Uterus (tissue), 4 donors: ENCODE results near the gene SPTLC3. TPM values are rescaled to one million over a fixed set of nuclear protein-coding genes. Genes with fewer than 3 reads are reported as not detected.

Experiments
- DNase-seq, 2 donors: peaks; one replicate each; pipeline ENCODE4 v3.0.0-alpha.2; 2019 to 2020
- H3K27ac ChIP-seq, 2 donors: fragments of 200-600 bp; sonication (generic); 1 replicate in 1 of 2; 2 replicates in 1 of 2; pipeline ENCODE4 v1.5.1; 2016 to 2018
- H3K27me3 ChIP-seq, 2 donors: fragments of 200-600 bp; sonication (generic); one replicate each; pipeline ENCODE4 v1.5.1; 2018 to 2019; ENCODE audit warnings: control low read depth in 1 of 2
- H3K36me3 ChIP-seq, 2 donors: fragments of 200-600 bp; sonication (generic); one replicate each; pipeline ENCODE4 v1.5.1; 2019; ENCODE audit warnings: control low read depth in 1 of 2
- H3K4me1 ChIP-seq, 2 donors: fragments of 200-600 bp; sonication (generic); one replicate each; pipeline ENCODE4 v1.5.1; 2018 to 2019; ENCODE audit warnings: control low read depth in 1 of 2
- H3K4me3 ChIP-seq, 2 donors: fragments of 200-600 bp; sonication (generic); 1 replicate in 1 of 2; 2 replicates in 1 of 2; pipeline ENCODE4 v1.5.1; 2018 to 2019; ENCODE audit warnings: mild to moderate bottlenecking in 1 of 2
- H3K9me3 ChIP-seq, 2 donors: fragments of 200-600 bp; sonication (generic); one replicate each; pipeline ENCODE4 v1.5.1; 2019; ENCODE audit warnings: control low read depth in 1 of 2
- CTCF ChIP-seq, 4 experiments: fragments of 200-600 bp in 2 of 4; fragments of 450-650 bp in 2 of 4; sonication (generic) in 2 of 4; IDR thresholded peaks; one replicate each; pipeline ENCODE4 v1.5.1; 2016 to 2019; ENCODE audit warnings: antibody characterized with exemption in 4 of 4, mild to moderate bottlenecking in 2 of 4, moderate library complexity in 1 of 4
- POLR2A ChIP-seq, 2 donors: fragments of 450-650 bp; IDR thresholded peaks; one replicate each; pipeline ENCODE4 v1.6.1; 2016; ENCODE audit warnings: antibody characterized with exemption in 2 of 2, mild to moderate bottlenecking in 1 of 2, moderate library complexity in 1 of 2
- intact Hi-C: fragments of 100-400 bp; cut with DNase I; formaldehyde crosslinking; loops from one replicate; pipeline ENCODE4 v1.15.1; 2023; ENCODE audit warnings: low total_unique reads
- total RNA-seq, 4 donors: library from RNA; depleted of rRNA in 3 of 4; stranded (reverse); fragments of >200 nt in 3 of 4; gene quantifications; one replicate each; pipeline versions ENCODE4 v1.1.0 to v1.2.4, GENCODE V29; 2014 to 2023
- donor health status: DM: yes; HTN: yes; CAD: no.

SPTLC3 gene
- total RNA-seq, 4 donors from 2014 or later: 0.51 to 23.9 (median 4.5) TPM

- H3K36me3 ChIP-seq: no peaks in the 10 kb centered on the region
- peaks cover 0 to 4% of the 10 kb centered on the region in 2 donors for H3K4me1 ChIP-seq
- peak; percentile 22 to 47 for DNase-seq
- H3K4me3 ChIP-seq: no peak overlapping the region
- H3K9me3 ChIP-seq: no peaks in the 10 kb centered on the region
- TF ChIP-seq CTCF (IDR thresholded peaks at IDR 0.05) (no peak), POLR2A (IDR thresholded peaks at IDR 0.05) (no peak)
- intact Hi-C loops: no loop called here
- H3K27me3 ChIP-seq: no peaks in the 10 kb centered on the region
- peak overlapping the region; percentile 40 to 64 for H3K27ac ChIP-seq
Observed at GRCh38 chr20:13158369-13158768, 149.6 kb downstream of the SPTLC3 start.

DNA sequence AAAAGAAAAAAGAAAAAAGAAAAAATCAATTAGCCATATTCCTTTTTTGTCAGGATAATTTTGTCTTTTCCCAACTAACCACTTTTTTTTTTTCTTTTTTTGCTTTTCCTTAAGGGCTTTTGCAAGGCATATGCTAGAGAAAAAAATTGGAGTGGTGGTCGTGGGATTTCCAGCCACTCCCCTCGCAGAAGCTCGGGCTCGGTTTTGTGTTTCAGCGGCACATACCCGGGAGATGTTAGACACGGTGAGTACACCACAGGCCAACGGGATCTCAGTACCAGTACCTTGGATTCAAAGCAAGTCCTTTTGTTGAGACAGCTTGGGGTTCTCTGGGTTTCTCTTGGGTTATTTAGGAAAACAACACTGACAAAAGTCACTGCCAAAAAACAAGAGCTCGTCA is 151.1 kb downstream of the SPTLC3 start:
- Histone ChIP-seq H3K36me3 (no peaks in the 10 kb centered on the region), H3K9me3 (no peaks in the 10 kb centered on the region), H3K27me3 (no peaks in the 10 kb centered on the region), H3K27ac (no peak overlapping the region), H3K4me1 (peaks cover 0 to 4% of the 10 kb centered on the region in 2 donors), H3K4me3 (no peak overlapping the region)
- no peak for DNase-seq
- intact Hi-C loops: no loop called here
- TF ChIP-seq CTCF (IDR thresholded peaks at IDR 0.05) (no peak), POLR2A (IDR thresholded peaks at IDR 0.05) (no peak)

GRCh38 chr20:13165203-13165602 is 156.4 kb downstream of the SPTLC3 start:
- Histone ChIP-seq H3K27me3 (no peaks in the 10 kb centered on the region), H3K4me1 (no peaks in the 10 kb centered on the region), H3K27ac (no peak overlapping the region), H3K9me3 (no peaks in the 10 kb centered on the region), H3K4me3 (no peak overlapping the region), H3K36me3 (no peaks in the 10 kb centered on the region)
- TF ChIP-seq POLR2A (IDR thresholded peaks at IDR 0.05) (no peak), CTCF (IDR thresholded peaks at IDR 0.05) (no peak)
- intact Hi-C loops: no loop called here
- no peak for DNase-seq

GRCh38 chr20:13166011-13166410 is 157.2 kb downstream of the SPTLC3 start:
- H3K4me3 ChIP-seq: no peak overlapping the region
- no peaks in the 10 kb centered on the region for H3K27me3 ChIP-seq
- intact Hi-C loops: no loop called here
- no peaks in the 10 kb centered on the region for H3K36me3 ChIP-seq
- no peaks in the 10 kb centered on the region for H3K9me3 ChIP-seq
- no peak overlapping the region for H3K27ac ChIP-seq
- no peak for DNase-seq
- no peak for TF ChIP-seq POLR2A (IDR thresholded peaks at IDR 0.05)
- TF ChIP-seq CTCF (IDR thresholded peaks at IDR 0.05): no peak
- no peaks in the 10 kb centered on the region for H3K4me1 ChIP-seq

DNA sequence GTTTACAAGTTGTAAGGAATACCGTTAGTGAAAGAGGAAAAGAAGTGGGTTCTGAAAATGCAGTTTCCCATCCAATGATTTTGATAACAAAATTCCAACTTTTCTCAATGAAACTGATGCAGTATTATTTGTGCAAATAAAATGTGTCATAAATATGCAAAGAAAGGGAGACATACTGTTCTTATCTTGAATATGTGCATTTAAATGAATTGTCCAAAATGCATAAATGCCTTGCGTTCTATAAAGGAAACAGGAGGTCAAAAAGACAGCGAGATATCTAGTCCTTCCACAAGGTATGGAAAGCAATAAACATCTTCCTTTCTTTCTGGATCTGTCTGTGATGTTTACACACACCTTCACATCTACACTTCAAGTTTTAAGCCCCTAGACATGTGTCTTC is 157.7 kb downstream of the SPTLC3 start:
- no peak overlapping the region for H3K4me3 ChIP-seq
- no peaks in the 10 kb centered on the region for H3K4me1 ChIP-seq
- no peaks in the 10 kb centered on the region for H3K27me3 ChIP-seq
- H3K27ac ChIP-seq: no peak overlapping the region
- intact Hi-C loops: no loop called here
- H3K36me3 ChIP-seq: no peaks in the 10 kb centered on the region
- no peak for DNase-seq
- no peaks in the 10 kb centered on the region for H3K9me3 ChIP-seq
- no peak for TF ChIP-seq POLR2A (IDR thresholded peaks at IDR 0.05)
- no peak for TF ChIP-seq CTCF (IDR thresholded peaks at IDR 0.05)
